Neural crest cell (in vitro differentiated cells): Measurements from ENCODE around the gene SLC17A7. TPM values are rescaled to one million over a fixed set of nuclear protein-coding genes. Genes with fewer than 3 reads are reported as not detected.
"Not testable (repeated sequence)": the region's sequence is repeated elsewhere in the genome, so short reads cannot be mapped to it uniquely, and the experiment has no call there.

Source experiments
- DNase-seq: peaks from one replicate; pipeline ENCODE4 v3.0.0; 2021; ENCODE audit warnings: low read depth, mixed read lengths, low spot score
- H3K27ac Mint-ChIP-seq: one replicate; pipeline ENCODE4 v1.8.0; 2021; ENCODE audit warnings: mild to moderate bottlenecking, mixed read lengths; ENCODE audit not compliant: unreplicated experiment
- H3K27me3 Mint-ChIP-seq: 2 replicates; pipeline ENCODE4 v1.8.0; 2021; ENCODE audit warnings: low read depth, mild to moderate bottlenecking, mixed read lengths
- H3K36me3 Mint-ChIP-seq: 2 replicates; pipeline ENCODE4 v1.8.0; 2021; ENCODE audit warnings: low read depth, mild to moderate bottlenecking, mixed read lengths
- H3K4me1 Mint-ChIP-seq: 2 replicates; pipeline ENCODE4 v1.8.0; 2021; ENCODE audit warnings: mixed read lengths
- H3K4me3 Mint-ChIP-seq: one replicate; pipeline ENCODE4 v1.8.0; 2021; ENCODE audit warnings: mild to moderate bottlenecking, mixed read lengths
- H3K9me3 Mint-ChIP-seq: 2 replicates; pipeline ENCODE4 v1.8.0; 2021; ENCODE audit warnings: mixed read lengths
- total RNA-seq: library from RNA; stranded (reverse); gene quantifications from 2 replicates; pipeline ENCODE4 v1.2.1, GENCODE V29; 2021
- TF ChIP-seq, protein P1 (sequence below): fragments of 200-600 bp; sonication (generic); conservative IDR thresholded peaks from 2 replicates; pipeline ENCODE4 v1.5.0; 2021; ENCODE audit warnings: antibody characterized with exemption, mild to moderate bottlenecking

The SLC17A7 gene
- total RNA-seq, 1 donor from 2014 or later, result 0.23 TPM

DNA sequence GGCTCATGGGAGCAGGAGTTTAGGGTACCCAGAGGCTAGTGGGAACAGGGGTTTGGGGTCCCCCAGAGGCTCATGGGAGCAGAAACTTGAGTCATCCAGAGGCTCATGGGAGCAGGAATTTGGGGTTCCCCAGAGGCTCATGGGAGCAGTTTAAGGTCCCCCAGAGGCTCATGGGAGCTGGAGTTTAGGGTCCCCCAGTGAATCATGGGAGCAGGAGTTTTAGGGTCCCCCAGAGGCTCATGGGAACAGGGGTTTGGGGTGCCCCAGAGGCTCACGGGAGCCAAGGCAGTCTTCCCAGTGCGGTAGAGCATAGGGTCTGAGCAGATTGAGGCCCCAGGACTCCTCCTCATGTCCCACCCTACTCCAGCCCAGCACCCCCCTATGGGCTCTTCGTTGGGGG, 24.0 kb upstream of the SLC17A7 start:
- H3K36me3 Mint-ChIP-seq, result peaks cover 5% of the 10 kb centered on the region
- DNase-seq, result no peak
- H3K9me3 Mint-ChIP-seq, result no peaks in the 10 kb centered on the region
- no peak overlapping the region for H3K4me3 Mint-ChIP-seq
- TF ChIP-seq, protein P1, sequence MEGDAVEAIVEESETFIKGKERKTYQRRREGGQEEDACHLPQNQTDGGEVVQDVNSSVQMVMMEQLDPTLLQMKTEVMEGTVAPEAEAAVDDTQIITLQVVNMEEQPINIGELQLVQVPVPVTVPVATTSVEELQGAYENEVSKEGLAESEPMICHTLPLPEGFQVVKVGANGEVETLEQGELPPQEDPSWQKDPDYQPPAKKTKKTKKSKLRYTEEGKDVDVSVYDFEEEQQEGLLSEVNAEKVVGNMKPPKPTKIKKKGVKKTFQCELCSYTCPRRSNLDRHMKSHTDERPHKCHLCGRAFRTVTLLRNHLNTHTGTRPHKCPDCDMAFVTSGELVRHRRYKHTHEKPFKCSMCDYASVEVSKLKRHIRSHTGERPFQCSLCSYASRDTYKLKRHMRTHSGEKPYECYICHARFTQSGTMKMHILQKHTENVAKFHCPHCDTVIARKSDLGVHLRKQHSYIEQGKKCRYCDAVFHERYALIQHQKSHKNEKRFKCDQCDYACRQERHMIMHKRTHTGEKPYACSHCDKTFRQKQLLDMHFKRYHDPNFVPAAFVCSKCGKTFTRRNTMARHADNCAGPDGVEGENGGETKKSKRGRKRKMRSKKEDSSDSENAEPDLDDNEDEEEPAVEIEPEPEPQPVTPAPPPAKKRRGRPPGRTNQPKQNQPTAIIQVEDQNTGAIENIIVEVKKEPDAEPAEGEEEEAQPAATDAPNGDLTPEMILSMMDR, result no peak
- no peaks in the 10 kb centered on the region for H3K27me3 Mint-ChIP-seq
- H3K27ac Mint-ChIP-seq, result no peak overlapping the region
- H3K4me1 Mint-ChIP-seq, result peaks cover 5% of the 10 kb centered on the region

DNA sequence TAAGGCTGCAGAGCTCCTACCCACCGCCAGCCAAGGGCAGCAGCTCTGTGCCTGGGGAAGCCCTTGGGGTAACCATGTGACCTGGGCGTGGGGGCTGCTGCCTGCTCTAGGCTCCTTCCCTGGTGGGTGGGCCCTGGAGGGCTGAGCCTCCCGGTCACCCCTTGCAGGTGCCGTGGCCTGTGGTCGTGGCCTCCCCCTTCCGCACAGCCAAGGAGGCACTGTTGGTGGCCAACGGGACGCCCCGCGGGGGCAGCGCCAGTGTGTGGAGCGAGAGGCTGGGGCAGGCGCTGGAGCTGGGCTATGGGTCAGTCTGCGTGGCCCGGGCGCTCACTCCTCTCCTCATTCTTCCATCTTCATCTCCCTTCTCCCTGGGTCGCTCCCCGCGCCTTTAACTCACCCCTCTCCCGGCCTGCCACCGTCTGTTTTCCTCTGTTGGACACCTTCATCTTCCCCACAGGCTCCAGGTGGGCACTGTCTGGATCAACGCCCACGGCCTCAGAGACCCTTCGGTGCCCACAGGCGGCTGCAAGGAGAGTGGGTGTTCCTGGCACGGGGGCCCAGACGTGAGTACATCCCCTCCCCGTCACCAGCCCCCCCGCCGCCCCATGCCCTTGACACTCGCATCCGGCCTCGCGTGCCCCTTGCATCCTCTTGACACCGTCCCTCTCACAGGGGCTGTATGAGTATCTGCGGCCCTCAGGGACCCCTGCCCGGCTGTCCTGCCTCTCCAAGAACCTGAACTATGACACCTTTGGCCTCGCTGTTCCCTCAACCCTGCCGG, 22.8 kb upstream of the SLC17A7 start:
- H3K36me3 Mint-ChIP-seq, result peaks cover 5% of the 10 kb centered on the region
- H3K9me3 Mint-ChIP-seq, result no peaks in the 10 kb centered on the region
- TF ChIP-seq, protein P1, result no peak
- no peak overlapping the region for H3K27ac Mint-ChIP-seq
- H3K4me1 Mint-ChIP-seq, result peaks cover 5% of the 10 kb centered on the region
- no peak overlapping the region for H3K4me3 Mint-ChIP-seq
- H3K27me3 Mint-ChIP-seq, result no peaks in the 10 kb centered on the region
- DNase-seq, result no peak

- no peak for DNase-seq
- Mint-ChIP-seq H3K27me3 (no peaks in the 10 kb centered on the region), H3K4me1 (no peaks in the 10 kb centered on the region), H3K9me3 (no peaks in the 10 kb centered on the region), H3K4me3 (no peak overlapping the region), H3K27ac (no peak overlapping the region), H3K36me3 (no peaks in the 10 kb centered on the region)
- TF ChIP-seq, protein P1, result no peak
Observed at GRCh38 chr19:49462492-49462891, 21.2 kb upstream of the SLC17A7 start.

DNA sequence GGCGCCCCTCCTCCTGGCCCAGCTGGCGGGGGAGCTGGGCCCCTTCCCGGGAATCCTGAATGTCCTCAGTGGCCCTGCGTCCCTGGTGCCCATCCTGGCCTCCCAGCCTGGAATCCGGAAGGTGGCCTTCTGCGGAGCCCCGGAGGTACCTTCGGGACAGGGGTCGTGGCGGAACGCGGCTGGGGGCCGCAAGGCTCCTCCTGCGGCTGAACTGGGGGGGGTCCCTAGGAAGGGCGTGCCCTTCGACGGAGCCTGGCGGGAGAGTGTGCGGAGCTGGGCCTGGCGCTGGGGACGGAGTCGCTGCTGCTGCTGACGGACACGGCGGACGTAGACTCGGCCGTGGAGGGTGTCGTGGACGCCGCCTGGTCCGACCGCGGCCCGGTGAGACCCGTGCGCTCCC, 20.3 kb upstream of the SLC17A7 start:
- H3K36me3 Mint-ChIP-seq, result no peaks in the 10 kb centered on the region

DNA sequence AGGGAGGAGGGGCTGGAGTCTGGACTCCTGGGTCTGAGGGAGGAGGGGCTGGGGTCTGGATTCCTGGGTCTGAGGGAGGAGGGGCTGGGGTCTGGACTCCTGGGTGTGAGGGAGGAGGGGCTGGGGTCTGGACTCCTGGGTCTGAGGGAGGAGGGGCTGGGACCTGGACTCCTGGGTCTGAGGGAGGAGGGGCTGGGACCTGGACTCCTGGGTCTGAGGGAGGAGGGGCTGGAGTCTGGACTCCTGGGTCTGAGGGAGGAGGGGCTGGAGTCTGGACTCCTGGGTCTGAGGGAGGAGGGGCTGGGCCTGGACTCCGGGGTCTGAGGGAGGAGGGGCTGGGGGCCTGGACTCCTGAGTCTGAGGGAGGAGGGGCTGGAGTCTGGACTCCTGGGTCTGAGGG, 19.8 kb upstream of the SLC17A7 start:
- not testable (repeated sequence) for DNase-seq, H3K36me3 Mint-ChIP-seq, H3K27ac Mint-ChIP-seq, H3K4me1 Mint-ChIP-seq, H3K4me3 Mint-ChIP-seq, H3K9me3 Mint-ChIP-seq, H3K27me3 Mint-ChIP-seq

More for the DNA sequence above, 20.3 kb upstream of the SLC17A7 start:
- H3K4me3 Mint-ChIP-seq, result no peak overlapping the region
- TF ChIP-seq, protein P1, result no peak
- DNase-seq, result no peak
- H3K9me3 Mint-ChIP-seq, result no peaks in the 10 kb centered on the region
- no peaks in the 10 kb centered on the region for H3K4me1 Mint-ChIP-seq
- H3K27ac Mint-ChIP-seq, result no peak overlapping the region
- H3K27me3 Mint-ChIP-seq, result no peaks in the 10 kb centered on the region

DNA sequence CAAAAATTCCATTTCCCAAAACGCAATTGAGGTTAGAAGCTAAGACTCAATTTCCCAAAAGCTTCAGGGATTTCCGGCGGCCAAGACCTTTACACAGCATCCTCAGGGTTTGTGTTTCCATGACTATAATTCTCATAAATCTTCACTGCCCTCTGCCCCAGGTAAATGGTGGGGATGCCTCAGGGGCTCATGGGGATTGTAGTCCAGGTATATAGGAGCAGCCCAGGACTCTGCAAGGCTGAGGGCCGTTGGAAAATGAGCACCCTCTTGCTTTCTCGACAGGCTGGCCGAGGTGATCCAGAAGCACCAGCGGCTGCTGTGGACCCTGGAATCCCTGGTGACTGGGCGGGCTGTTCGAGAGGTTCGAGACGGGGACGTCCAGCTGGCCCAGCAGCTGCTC, 18.1 kb upstream of the SLC17A7 start:
- Mint-ChIP-seq H3K9me3 (no peaks in the 10 kb centered on the region), H3K27me3 (no peaks in the 10 kb centered on the region), H3K4me3 (no peak overlapping the region), H3K36me3 (peaks cover 3% of the 10 kb centered on the region), H3K27ac (no peak overlapping the region), H3K4me1 (peaks cover 5% of the 10 kb centered on the region)
- DNase-seq, result no peak
- TF ChIP-seq, protein P1, result no peak
